ENCODE data around the gene PIKFYVE.

Gene PIKFYVE

DNA sequence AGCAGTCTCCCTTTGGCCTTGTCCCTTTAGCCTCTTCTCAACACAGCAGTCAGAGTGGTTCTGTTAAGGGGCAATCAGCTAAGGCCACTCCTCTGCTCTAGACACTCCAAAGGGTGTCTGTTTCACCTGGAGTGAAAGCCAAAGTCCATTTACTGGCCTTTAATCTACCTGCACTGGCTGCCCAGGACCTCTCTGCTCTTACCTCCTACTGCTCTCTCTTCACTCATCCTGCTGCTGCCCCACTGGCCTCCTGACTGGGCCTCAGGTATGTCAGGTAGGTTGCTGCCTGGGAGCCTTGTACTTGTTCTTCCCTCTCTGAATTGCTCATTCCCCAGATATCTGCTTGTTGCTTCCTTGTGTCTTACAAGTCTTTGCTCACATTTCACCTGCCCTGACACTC, 68.2 kb downstream of the PIKFYVE start:
- TF ChIP-seq, protein P1, sequence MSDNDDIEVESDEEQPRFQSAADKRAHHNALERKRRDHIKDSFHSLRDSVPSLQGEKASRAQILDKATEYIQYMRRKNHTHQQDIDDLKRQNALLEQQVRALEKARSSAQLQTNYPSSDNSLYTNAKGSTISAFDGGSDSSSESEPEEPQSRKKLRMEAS (IDR thresholded peaks at IDR 0.05) = no peak
- no peak for TF ChIP-seq CREB1 (IDR thresholded peaks at IDR 0.05; ENCODE audit: low read depth)
- no peak for TF ChIP-seq CEBPB (IDR thresholded peaks at IDR 0.05)
- TF ChIP-seq RAD21 (IDR thresholded peaks at IDR 0.05; ENCODE audit: low read depth) = no peak
- no peak for TF ChIP-seq TEAD4 (IDR thresholded peaks at IDR 0.05)
- no peak for TF ChIP-seq EGR1 (IDR thresholded peaks at IDR 0.05)
- TF ChIP-seq TAF1 (IDR thresholded peaks at IDR 0.05; ENCODE audit: low read depth) = no peak

DNA sequence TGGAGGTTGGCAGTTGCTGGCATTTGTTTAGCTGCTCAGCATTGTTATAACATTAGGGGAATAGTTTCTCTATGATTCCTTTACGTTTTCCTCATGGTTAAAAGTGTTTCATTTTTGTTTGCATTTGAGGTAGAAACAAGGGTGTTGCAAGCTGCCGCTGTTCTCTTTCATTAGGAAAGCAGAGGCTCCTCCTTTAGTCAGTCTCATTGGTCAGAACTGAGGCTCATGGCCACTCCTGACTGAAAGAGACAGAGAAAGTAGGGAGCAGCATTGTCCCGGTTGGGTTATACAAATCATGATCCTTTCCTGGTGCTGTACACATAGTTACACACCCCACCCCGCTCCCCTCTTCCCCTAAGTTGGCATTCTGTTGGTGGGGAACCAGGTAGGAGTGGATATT, 80.7 kb downstream of the PIKFYVE start:
- no peak for TF ChIP-seq TCF12 (IDR thresholded peaks at IDR 0.05; ENCODE audit: low read depth)
- no peak for TF ChIP-seq USF1 (IDR thresholded peaks at IDR 0.05)
- no peak for TF ChIP-seq TEAD4 (IDR thresholded peaks at IDR 0.05)
- no peak for TF ChIP-seq ZBTB7A (IDR thresholded peaks at IDR 0.05; ENCODE audit: low read depth)
- no peak for TF ChIP-seq FOXM1 (IDR thresholded peaks at IDR 0.05; ENCODE audit: borderline replicate concordance, low read depth)
- no peak for TF ChIP-seq CREB1 (IDR thresholded peaks at IDR 0.05; ENCODE audit: low read depth)
- no peak for TF ChIP-seq NFIC (IDR thresholded peaks at IDR 0.05)
- no peak for TF ChIP-seq RAD21 (IDR thresholded peaks at IDR 0.05; ENCODE audit: low read depth)
- TF ChIP-seq, protein P1 (IDR thresholded peaks at IDR 0.05) = no peak

GRCh38 chr2:208350610-208351009, 84.6 kb downstream of the PIKFYVE start:
- TF ChIP-seq, protein P1 (IDR thresholded peaks at IDR 0.05) = no peak
- no peak for TF ChIP-seq CREB1 (IDR thresholded peaks at IDR 0.05; ENCODE audit: low read depth)
- TF ChIP-seq YY1 (IDR thresholded peaks at IDR 0.05; ENCODE audit: low read depth) = no peak

DNA sequence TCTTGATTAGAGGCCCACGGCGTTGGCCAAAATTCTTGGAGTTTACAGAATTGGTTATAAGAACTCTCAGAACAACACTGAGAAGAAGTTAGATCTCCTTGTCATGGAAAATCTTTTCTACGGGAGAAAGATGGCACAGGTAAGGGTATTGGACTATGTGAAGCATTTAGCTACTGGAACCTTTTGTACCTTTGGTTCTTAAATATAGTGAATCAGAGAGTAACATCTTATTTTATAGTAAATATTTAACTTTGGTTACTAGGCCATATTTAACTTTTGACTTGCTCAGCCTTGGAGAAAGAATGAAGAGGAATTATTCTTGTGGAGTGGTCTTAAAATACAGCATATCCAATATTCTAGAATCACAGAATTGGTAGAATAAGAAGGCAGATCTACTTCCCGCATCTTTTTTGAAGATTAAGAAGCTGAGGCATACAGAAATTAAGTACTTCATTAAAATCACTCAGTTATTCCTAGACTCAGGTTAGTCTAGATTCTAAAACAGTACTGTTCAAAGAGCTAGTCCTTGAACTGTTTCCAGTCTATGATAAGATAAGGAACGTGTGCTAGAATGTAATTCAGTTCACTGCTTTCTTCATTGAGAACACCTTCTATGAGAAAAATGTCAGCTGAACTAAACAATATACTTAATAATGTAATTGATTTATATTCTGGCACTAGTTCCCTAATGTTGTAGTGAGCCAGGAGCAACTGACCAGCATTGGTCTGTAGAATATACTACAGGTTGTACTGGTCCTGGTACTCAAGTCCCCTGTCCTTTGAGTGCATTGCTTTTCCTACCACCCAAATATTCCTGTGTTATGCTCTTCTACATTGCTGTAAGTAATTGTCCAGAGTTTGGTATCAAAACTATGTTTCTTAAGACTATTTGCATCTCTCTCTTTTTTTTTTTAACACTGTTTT, 86.9 kb downstream of the PIKFYVE start:
- TF ChIP-seq USF1 (IDR thresholded peaks at IDR 0.05) = no peak
- no peak for TF ChIP-seq YY1 (IDR thresholded peaks at IDR 0.05; ENCODE audit: low read depth)

DNA sequence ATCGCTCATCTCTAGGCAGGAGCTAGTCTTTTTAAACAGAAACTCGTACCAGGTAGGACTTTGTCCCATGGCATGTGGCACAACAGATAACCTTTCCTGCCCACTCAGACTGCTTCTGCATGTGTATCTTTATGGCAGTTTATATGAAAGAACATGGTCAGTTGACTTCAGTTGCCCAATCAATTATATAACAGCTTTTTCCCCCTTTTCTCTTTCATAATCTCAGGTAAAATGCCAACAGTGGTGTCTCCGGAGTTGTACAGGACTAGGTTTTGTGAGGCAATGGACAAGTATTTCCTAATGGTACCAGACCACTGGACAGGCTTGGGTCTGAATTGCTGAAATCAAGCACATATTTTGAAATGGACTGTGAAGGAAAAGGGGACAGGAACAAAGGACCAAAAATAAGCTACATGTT, 88.9 kb downstream of the PIKFYVE start:
- no peak for TF ChIP-seq CEBPB (IDR thresholded peaks at IDR 0.05)
- TF ChIP-seq FOXM1 (IDR thresholded peaks at IDR 0.05; ENCODE audit: borderline replicate concordance, low read depth) = no peak
- no peak for TF ChIP-seq EP300 (IDR thresholded peaks at IDR 0.05; ENCODE audit: borderline replicate concordance)
- TF ChIP-seq USF1 (IDR thresholded peaks at IDR 0.05) = no peak
- no peak for TF ChIP-seq YY1 (IDR thresholded peaks at IDR 0.05; ENCODE audit: low read depth)
- no peak for TF ChIP-seq REST (IDR thresholded peaks at IDR 0.05; ENCODE audit: low read depth)
- no peak for TF ChIP-seq TCF12 (IDR thresholded peaks at IDR 0.05; ENCODE audit: low read depth)

- TF ChIP-seq YY1 (IDR thresholded peaks at IDR 0.05; ENCODE audit: low read depth) (no peak), TEAD4 (IDR thresholded peaks at IDR 0.05) (no peak), USF1 (IDR thresholded peaks at IDR 0.05) (no peak), TCF12 (IDR thresholded peaks at IDR 0.05; ENCODE audit: low read depth) (no peak), TAF1 (IDR thresholded peaks at IDR 0.05; ENCODE audit: low read depth) (no peak), EGR1 (IDR thresholded peaks at IDR 0.05) (no peak), FOXM1 (IDR thresholded peaks at IDR 0.05; ENCODE audit: borderline replicate concordance, low read depth) (no peak), RAD21 (IDR thresholded peaks at IDR 0.05; ENCODE audit: low read depth) (no peak), ZBTB7A (IDR thresholded peaks at IDR 0.05; ENCODE audit: low read depth) (no peak), EP300 (IDR thresholded peaks at IDR 0.05; ENCODE audit: borderline replicate concordance) (no peak)
These were observed 91.0 kb downstream of the PIKFYVE start for GRCh38 chr2:208356846-208357574.

All from Ishikawa (cell line).